Common myeloid progenitor, CD34-positive (primary cell): ENCODE data around the gene GFOD2.

Experiments used
- CTCF ChIA-PET: fragments of 350-600 bp; sonication (Branson Sonifier 250); formaldehyde crosslinking; loops from one replicate; lab custom pipeline; 2021; ENCODE audit warnings: antibody characterized with exemption; lab: Charles Lee
- POLR2A ChIA-PET: fragments of 350-600 bp; sonication (Branson Sonifier 250); formaldehyde crosslinking; loops from one replicate; lab custom pipeline; 2021; ENCODE audit warnings: antibody characterized with exemption; lab: Charles Lee
- DNase-seq, 3 donors: peaks; one replicate each; pipeline versions ENCODE4 v3.0.0 to v3.0.0-alpha.2; 2013
- H3K27ac ChIP-seq, 2 experiments: 1 replicate in 1 of 2; 2 replicates in 1 of 2; pipeline ENCODE4 v1.7.0; 2013; ENCODE audit warnings: inconsistent platforms in 2 of 2, low read length in 2 of 2, mild to moderate bottlenecking in 2 of 2, low read depth in 1 of 2, moderate library complexity in 1 of 2; ENCODE audit not compliant: severe bottlenecking in 2 of 2, insufficient read depth in 1 of 2, poor library complexity in 1 of 2
- H3K27me3 ChIP-seq, 5 experiments: replicated peaks in 2 of 5; 1 replicate in 3 of 5; 2 replicates in 2 of 5; pipeline versions ENCODE4 v1.6.1 to v1.7.0; 2013; ENCODE audit warnings: low read length in 4 of 5, mild to moderate bottlenecking in 2 of 5, moderate library complexity in 2 of 5, inconsistent platforms in 1 of 5; ENCODE audit not compliant: insufficient read depth in 5 of 5, control insufficient read depth in 4 of 5
- H3K36me3 ChIP-seq, 4 experiments: 1 replicate in 2 of 4; 2 replicates in 2 of 4; pipeline versions ENCODE4 v1.6.1 to v1.7.0; 2013; ENCODE audit warnings: low read length in 3 of 4, control low read depth in 1 of 4, mild to moderate bottlenecking in 1 of 4; ENCODE audit not compliant: control insufficient read depth in 4 of 4, insufficient read depth in 4 of 4
- H3K4me1 ChIP-seq, 4 experiments: 1 replicate in 3 of 4; 2 replicates in 1 of 4; pipeline versions ENCODE4 v1.6.1 to v1.7.1; 2013; ENCODE audit warnings: low read length in 3 of 4, mild to moderate bottlenecking in 3 of 4, control low read depth in 1 of 4, inconsistent platforms in 1 of 4, moderate library complexity in 1 of 4; ENCODE audit not compliant: control insufficient read depth in 4 of 4, insufficient read depth in 4 of 4; ENCODE audit errors: control extremely low read depth in 1 of 4
- H3K4me3 ChIP-seq, 7 experiments: 1 replicate in 4 of 7; 2 replicates in 3 of 7; pipeline versions ENCODE4 v1.5.1 to v1.7.0; 2013; ENCODE audit warnings: mild to moderate bottlenecking in 7 of 7, low read length in 6 of 7, moderate library complexity in 6 of 7, inconsistent platforms in 2 of 7, low read depth in 2 of 7, control low read depth in 1 of 7; ENCODE audit not compliant: insufficient read depth in 4 of 7, control insufficient read depth in 1 of 7; ENCODE audit errors: extremely low read depth in 1 of 7
- H3K9me3 ChIP-seq, 5 experiments: 1 replicate in 4 of 5; 2 replicates in 1 of 5; pipeline versions ENCODE4 v1.6.1 to v1.7.1; 2013; ENCODE audit warnings: low read length in 4 of 5, mild to moderate bottlenecking in 2 of 5, inconsistent platforms in 1 of 5, low read depth in 1 of 5, moderate library complexity in 1 of 5; ENCODE audit not compliant: control insufficient read depth in 4 of 5, insufficient read depth in 2 of 5; ENCODE audit errors: control extremely low read depth in 1 of 5
- WGBS: methylation state at CpG from one replicate; pipeline ENCODE4 v1.1.5; 2013; ENCODE audit not compliant: insufficient coverage; 5-methylcytosine and 5-hydroxymethylcytosine counted together

GFOD2 gene

DNA sequence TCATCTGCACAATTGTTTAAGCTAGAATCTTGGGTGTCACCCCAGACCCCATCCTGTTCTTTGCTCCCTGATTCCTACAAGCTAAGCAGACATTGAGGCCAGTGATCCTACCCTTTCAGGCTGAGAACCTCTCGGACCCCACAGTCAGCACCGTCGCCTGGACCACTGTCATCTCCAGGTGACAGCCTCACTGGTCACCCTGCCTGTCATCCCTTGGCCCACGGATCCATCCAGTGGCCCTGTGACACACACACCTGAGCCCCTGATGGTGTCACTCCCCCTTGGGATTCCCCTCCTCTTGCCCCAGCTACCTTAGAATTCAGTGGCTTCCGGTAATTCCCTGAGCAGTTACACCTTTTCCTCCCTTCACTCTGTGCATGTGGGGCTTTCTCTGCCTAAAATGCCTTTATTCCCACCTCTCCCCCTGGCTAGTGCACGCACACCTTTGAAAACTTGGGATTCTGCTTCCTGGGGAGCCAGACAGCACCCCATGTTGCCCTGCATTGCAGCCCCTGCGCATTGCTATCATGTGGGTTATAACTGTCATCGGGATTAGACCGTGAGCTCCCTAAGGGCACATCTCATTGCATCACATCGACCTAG lies 49.5 kb downstream of the GFOD2 start:
- Histone ChIP-seq H3K9me3 (no peaks in the 10 kb centered on the region), H3K4me3 (no peak overlapping the region), H3K27ac (no peak overlapping the region), H3K36me3 (peaks cover 0 to 5% (median 2%) of the 10 kb centered on the region in 4 experiments), H3K27me3 (no peaks in the 10 kb centered on the region), H3K4me1 (peaks cover 5 to 56% (median 50%) of the 10 kb centered on the region in 4 experiments)
- POLR2A ChIA-PET: interaction anchor here (1.2 kb wide), 1 partner anchor 123 kb away, joined by 3 read pairs; no protein-coding TSS in a partner anchor
- 94% methylated on average over 10 of the region's 10 CpGs for WGBS
- CTCF ChIA-PET: interaction anchor here (0.6 to 10.1 kb wide), 22 partner anchors 11 to 259 kb away, joined by 3 to 111 read pairs (median 4); partner anchors contain the start of genes CARMIL2 and CTCF
- DNase-seq: no peak

DNA sequence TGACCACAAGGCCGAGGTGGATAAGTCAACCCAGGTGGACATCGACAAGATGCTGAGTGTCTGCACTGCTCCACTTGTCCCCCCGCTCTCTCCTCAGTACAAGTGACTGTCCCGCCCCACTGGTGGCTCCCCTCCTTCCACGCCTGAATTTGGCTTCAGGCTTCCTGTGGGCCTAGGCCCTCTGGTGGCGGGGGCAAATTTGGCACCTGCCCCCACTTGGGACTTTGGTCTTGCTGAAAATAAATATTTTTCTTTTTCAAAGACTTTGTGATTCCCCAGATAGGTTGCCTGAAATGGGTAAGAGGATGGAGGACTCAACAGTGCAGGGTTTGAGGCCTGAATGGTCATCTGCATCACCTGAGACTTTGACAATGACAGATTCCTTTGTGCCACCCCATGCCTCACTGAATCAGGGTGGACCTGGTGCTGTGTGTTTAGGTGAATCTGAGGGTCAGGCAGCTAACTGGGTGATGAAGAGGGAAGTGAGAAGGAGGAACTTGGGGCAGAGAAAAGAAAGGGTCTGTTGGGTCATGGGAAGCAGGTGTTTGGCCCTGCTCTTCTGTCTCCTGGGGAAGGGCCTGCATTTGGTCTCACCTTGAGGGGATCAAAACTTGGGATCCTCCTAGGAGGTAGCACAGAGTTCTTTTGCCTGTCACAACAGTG lies 50.5 kb downstream of the GFOD2 start:
- peak in 2 of 3 donors; percentile 48 to 54 for DNase-seq
- peaks cover 0 to 7% (median 2%) of the 10 kb centered on the region in 4 experiments for H3K36me3 ChIP-seq
- 89% methylated on average over 5 of the region's 6 CpGs for WGBS
- H3K4me1 ChIP-seq: peaks cover 5 to 47% (median 40%) of the 10 kb centered on the region in 4 experiments
- no peaks in the 10 kb centered on the region for H3K9me3 ChIP-seq
- ChIA-PET CTCF (interaction anchor here (0.7 to 10.1 kb wide), 27 partner anchors 8 to 260 kb away, joined by 3 to 111 read pairs (median 4); partner anchors contain the start of genes CARMIL2 and CTCF), POLR2A (interaction anchor here (1.2 to 2.8 kb wide), 2 partner anchors 106 to 122 kb away, joined by 3 to 8 read pairs; partner anchors contain the start of gene CTCF)
- peak overlapping the region in 2 of 7 experiments; percentile 13 to 20 for H3K4me3 ChIP-seq
- H3K27ac ChIP-seq: peak overlapping the region in 1 of 2 experiments; percentile 45
- H3K27me3 ChIP-seq: no peaks in the 10 kb centered on the region

GRCh38 chr16:67667817-67668494 lies 51.2 kb downstream of the GFOD2 start:
- peak overlapping the region in 1 of 2 experiments; percentile 45 for H3K27ac ChIP-seq
- peaks cover 0 to 5% (median 2%) of the 10 kb centered on the region in 4 experiments for H3K36me3 ChIP-seq
- CTCF ChIA-PET: interaction anchor here (0.6 to 10.1 kb wide), 29 partner anchors 9 to 267 kb away, joined by 3 to 111 read pairs (median 3); partner anchors contain the start of genes ATP6V0D1, CARMIL2 and CTCF
- peaks cover 2 to 40% (median 33%) of the 10 kb centered on the region in 4 experiments for H3K4me1 ChIP-seq
- H3K4me3 ChIP-seq: peak overlapping the region in 5 of 7 experiments; percentile 71 to 90 (median 81)
- POLR2A ChIA-PET: interaction anchor here (2.8 kb wide), 1 partner anchor 105 kb away, joined by 8 read pairs; the partner anchor contains the start of gene CTCF
- 13% methylated on average over 15 of the region's 18 CpGs for WGBS
- DNase-seq: peak; percentile 95 to 97 (median 97)
- H3K9me3 ChIP-seq: no peaks in the 10 kb centered on the region
- no peaks in the 10 kb centered on the region for H3K27me3 ChIP-seq

GRCh38 chr16:67667453-67667816 lies 51.7 kb downstream of the GFOD2 start:
- Histone ChIP-seq H3K9me3 (no peaks in the 10 kb centered on the region), H3K4me3 (peak overlapping the region in 6 of 7 experiments; percentile 69 to 90 (median 78)), H3K27me3 (no peaks in the 10 kb centered on the region), H3K4me1 (peaks cover 2 to 36% (median 32%) of the 10 kb centered on the region in 4 experiments), H3K27ac (no peak overlapping the region), H3K36me3 (peaks cover 0 to 10% (median 6%) of the 10 kb centered on the region in 4 experiments)
- WGBS: 33% methylated on average over 10 of the region's 10 CpGs
- ChIA-PET CTCF (interaction anchor here (0.6 to 10.1 kb wide), 25 partner anchors 9 to 267 kb away, joined by 3 to 111 read pairs (median 3); partner anchors contain the start of genes ATP6V0D1, CARMIL2 and CTCF), POLR2A (interaction anchor here (2.8 kb wide), 1 partner anchor 105 kb away, joined by 8 read pairs; the partner anchor contains the start of gene CTCF)
- DNase-seq: no peak

- 1% methylated on average over 68 of the region's 78 CpGs for WGBS
- Histone ChIP-seq H3K4me3 (peak within 1 kb of the TSS; percentile 59 to 90 (median 74)), H3K36me3 (peaks cover 0 to 11% (median 7%) of the 10 kb centered on the region in 4 experiments), H3K4me1 (peaks cover 2 to 37% (median 32%) of the 10 kb centered on the region in 4 experiments), H3K27ac (peak within 1 kb of the TSS in 1 of 2 experiments; percentile 65), H3K9me3 (no peaks in the 10 kb centered on the region), H3K27me3 (no peaks in the 10 kb centered on the region)
- DNase-seq: peak; percentile 79 to 90 (median 85)
- ChIA-PET CTCF (interaction anchor here (0.6 to 10.1 kb wide), 25 partner anchors 8 to 268 kb away, joined by 3 to 111 read pairs (median 4); partner anchors contain the start of genes ATP6V0D1, CARMIL2 and CTCF), POLR2A (interaction anchor here (2.0 to 2.8 kb wide), 2 partner anchors 104 to 119 kb away, joined by 6 to 8 read pairs; partner anchors contain the start of gene CTCF)
These were observed 52.3 kb downstream of the GFOD2 start, which contains the start of the genes C16orf86 and ENKD1 for GRCh38 chr16:67666559-67667452. TSS of gene C16orf86 (plus strand) at chr16:67666814. CDS start at chr16:67666971, 157 bp downstream. TSS of gene ENKD1 (minus strand) at chr16:67666750. CDS start at chr16:67666442, 308 bp downstream.
